ENCODE data around the gene MAVS. TPM values are rescaled to one million over a fixed set of nuclear protein-coding genes. Genes with fewer than 3 reads are reported as not detected.
A peak's percentile ranks its signal among the peaks of the same experiment; 100 is the strongest.

Gene MAVS
- total RNA-seq, 4 donors from 2014 or later, result 28.5 to 50.0 (median 40.1) TPM

DNA sequence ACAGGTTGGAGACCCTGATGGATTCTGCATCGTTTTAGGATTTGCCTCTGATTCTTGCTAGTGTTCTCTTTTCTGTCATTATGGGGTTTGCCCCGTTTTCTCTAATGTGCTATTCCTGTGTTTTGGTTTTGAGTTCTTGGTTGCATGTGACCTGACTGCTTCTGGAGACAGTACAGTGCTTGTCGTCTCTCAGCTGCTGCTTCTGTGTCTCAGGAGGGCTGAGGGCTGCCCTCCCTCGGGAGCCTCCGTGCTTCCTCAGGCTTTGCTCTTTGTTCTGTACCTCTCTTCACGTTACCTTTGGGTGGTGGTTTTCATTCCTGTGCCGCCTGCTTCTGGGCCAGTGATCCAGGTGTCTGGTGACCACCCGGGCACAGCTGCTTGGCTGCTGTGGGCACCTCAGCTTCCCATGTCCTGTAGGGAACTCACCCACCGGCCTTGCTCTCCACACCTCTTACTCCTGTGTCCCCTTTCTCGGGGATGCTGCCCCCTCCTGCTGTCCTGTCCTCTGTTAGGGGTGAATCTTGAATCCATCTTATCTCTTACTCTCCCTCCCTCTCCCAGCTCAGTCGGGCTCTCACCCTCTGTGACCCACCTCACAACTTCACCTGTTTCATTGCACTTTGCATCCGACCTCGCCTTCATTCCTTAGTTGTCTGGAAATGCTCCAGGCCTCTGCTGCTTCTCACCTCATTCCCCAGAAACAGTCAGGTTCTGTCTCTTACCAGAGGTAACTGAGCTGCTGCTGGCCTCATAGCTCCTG, 75.8 kb downstream of the MAVS start:
- Histone ChIP-seq H3K27me3 (no peaks in the 10 kb centered on the region), H3K4me1 (peaks cover 0 to 31% (median 0%) of the 10 kb centered on the region in 3 donors), H3K27ac (no peak overlapping the region), H3K36me3 (peaks cover 0 to 69% of the 10 kb centered on the region in 2 donors), H3K9me3 (no peaks in the 10 kb centered on the region), H3K4me3 (no peak overlapping the region)
- no peak for ATAC-seq
- WGBS, 2 donors (ENCODE audit: low coverage in 1 of 2), result 65 to 75% methylated on average over 11 to 13 of the region's 13 CpGs
- TF ChIP-seq POLR2AphosphoS5 (IDR thresholded peaks at IDR 0.05), result no peak
- TF ChIP-seq POLR2A (IDR thresholded peaks at IDR 0.05), result no peak
- TF ChIP-seq, protein P1, sequence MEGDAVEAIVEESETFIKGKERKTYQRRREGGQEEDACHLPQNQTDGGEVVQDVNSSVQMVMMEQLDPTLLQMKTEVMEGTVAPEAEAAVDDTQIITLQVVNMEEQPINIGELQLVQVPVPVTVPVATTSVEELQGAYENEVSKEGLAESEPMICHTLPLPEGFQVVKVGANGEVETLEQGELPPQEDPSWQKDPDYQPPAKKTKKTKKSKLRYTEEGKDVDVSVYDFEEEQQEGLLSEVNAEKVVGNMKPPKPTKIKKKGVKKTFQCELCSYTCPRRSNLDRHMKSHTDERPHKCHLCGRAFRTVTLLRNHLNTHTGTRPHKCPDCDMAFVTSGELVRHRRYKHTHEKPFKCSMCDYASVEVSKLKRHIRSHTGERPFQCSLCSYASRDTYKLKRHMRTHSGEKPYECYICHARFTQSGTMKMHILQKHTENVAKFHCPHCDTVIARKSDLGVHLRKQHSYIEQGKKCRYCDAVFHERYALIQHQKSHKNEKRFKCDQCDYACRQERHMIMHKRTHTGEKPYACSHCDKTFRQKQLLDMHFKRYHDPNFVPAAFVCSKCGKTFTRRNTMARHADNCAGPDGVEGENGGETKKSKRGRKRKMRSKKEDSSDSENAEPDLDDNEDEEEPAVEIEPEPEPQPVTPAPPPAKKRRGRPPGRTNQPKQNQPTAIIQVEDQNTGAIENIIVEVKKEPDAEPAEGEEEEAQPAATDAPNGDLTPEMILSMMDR (IDR thresholded peaks at IDR 0.05), result no peak
- TF ChIP-seq EP300 (IDR thresholded peaks at IDR 0.05), result no peak

DNA sequence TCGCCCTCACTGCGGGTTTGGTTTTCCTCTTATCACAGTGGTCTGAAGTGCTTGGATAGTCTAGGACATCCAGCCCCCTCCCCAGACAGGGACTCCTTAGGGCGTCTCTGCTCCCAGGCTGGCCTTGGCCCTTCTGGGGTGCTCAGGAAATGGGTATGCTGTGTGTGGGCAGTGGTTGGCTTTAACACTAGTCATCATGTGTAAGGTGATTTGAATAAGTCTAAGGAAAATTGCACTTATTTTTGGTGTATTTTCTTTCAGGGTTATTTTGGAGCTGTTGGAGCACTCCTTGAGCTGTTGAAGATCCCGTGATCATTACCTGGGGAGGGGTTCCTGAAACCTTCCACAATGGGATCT, 76.3 kb downstream of the MAVS start:
- TF ChIP-seq EP300 (IDR thresholded peaks at IDR 0.05) (no peak), POLR2AphosphoS5 (IDR thresholded peaks at IDR 0.05) (no peak), POLR2A (IDR thresholded peaks at IDR 0.05) (no peak)
- TF ChIP-seq, protein P1 (IDR thresholded peaks at IDR 0.05), result no peak
- H3K9me3 ChIP-seq, result no peaks in the 10 kb centered on the region
- no peak overlapping the region for H3K4me3 ChIP-seq
- ATAC-seq, result no peak
- 81 to 94% methylated on average over 2 to 4 of the region's 4 CpGs for WGBS, 2 donors (ENCODE audit: low coverage in 1 of 2)
- H3K27me3 ChIP-seq, result no peaks in the 10 kb centered on the region
- H3K36me3 ChIP-seq, result peaks cover 0 to 68% of the 10 kb centered on the region in 2 donors
- H3K4me1 ChIP-seq, result peaks cover 0 to 31% (median 4%) of the 10 kb centered on the region in 3 donors
- H3K27ac ChIP-seq, result no peak overlapping the region

DNA sequence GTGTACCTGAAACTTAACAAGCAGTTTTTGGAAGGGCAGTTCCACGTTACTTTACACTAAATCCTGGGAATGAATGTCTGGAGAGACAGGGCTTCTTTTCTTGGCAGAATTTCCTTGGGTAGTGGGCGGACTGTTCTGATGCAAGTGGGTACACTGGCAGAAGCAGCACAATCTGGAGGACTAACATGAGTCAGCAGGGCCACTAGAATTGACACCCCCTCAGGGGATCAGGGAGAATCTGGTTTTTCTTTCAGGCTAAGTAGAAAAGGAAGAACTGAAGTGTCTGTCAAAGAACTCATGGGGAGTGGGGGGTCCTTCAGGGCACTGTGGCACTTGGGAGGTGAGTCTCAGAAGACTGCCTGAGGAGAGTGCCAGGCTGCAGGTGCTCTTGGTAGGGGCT, 77.2 kb downstream of the MAVS start:
- WGBS, 2 donors (ENCODE audit: low coverage in 1 of 2), result 33 to 43% methylated on average over 1 to 2 of the region's 2 CpGs
- Histone ChIP-seq H3K4me3 (no peak overlapping the region), H3K27me3 (no peaks in the 10 kb centered on the region), H3K4me1 (peaks cover 0 to 32% (median 6%) of the 10 kb centered on the region in 3 donors), H3K9me3 (no peaks in the 10 kb centered on the region), H3K36me3 (peaks cover 0 to 63% of the 10 kb centered on the region in 2 donors), H3K27ac (no peak overlapping the region)
- no peak for ATAC-seq
- TF ChIP-seq EP300 (IDR thresholded peaks at IDR 0.05), result no peak
- no peak for TF ChIP-seq POLR2A (IDR thresholded peaks at IDR 0.05)
- no peak for TF ChIP-seq POLR2AphosphoS5 (IDR thresholded peaks at IDR 0.05)
- TF ChIP-seq, protein P1 (IDR thresholded peaks at IDR 0.05), result no peak

DNA sequence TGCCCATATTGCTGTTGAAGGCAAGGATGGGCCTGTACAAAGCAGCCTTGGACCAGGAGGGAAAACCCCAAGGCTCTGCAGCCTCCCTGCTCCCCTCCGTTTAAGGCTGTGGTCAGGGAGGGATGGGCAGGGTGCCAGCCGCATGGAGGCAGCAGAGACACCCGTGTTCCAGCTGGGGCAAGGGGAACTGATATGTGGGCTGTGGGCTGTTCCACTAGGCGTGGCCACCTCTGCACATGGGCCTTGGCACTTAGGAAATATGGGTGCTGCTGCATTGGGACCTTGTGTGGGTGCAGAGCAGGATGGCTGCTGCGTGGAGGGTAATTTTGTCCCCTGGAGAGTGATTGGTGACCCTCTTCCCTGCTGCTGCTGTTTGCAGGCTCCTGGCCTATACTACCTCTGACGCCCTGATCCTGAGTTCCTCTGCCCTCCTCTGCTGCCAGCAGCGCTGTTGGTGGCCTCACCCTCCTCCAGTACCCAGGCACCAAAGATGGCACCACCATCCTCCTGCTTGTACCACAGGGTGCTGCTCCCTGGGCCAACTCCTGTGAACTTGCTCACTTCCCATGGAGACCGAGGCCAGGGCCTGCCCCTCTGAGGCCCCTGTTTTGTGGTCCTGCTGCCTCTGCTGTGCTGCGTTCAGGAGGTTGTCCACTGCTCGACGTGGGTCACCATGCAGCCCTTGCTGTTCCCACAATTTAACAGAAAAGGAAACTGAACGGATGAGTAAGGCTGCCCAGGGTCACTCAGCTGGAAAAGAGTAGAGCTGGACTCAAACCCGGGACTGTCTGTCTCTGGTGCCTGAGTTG, 77.9 kb downstream of the MAVS start:
- H3K36me3 ChIP-seq, result peaks cover 0 to 60% of the 10 kb centered on the region in 2 donors
- no peak overlapping the region for H3K4me3 ChIP-seq
- no peaks in the 10 kb centered on the region for H3K27me3 ChIP-seq
- H3K9me3 ChIP-seq, result no peaks in the 10 kb centered on the region
- H3K27ac ChIP-seq, result no peak overlapping the region
- peak; percentile 26 for TF ChIP-seq POLR2AphosphoS5 (IDR thresholded peaks at IDR 0.05)
- TF ChIP-seq, protein P1 (IDR thresholded peaks at IDR 0.05), result no peak
- 43 to 100% methylated on average over 2 of the region's 13 CpGs for WGBS, 2 donors (ENCODE audit: low coverage in 1 of 2)
- H3K4me1 ChIP-seq, result peaks cover 0 to 35% (median 6%) of the 10 kb centered on the region in 3 donors
- peak; percentile 22 for ATAC-seq
